Osteoblast (primary cell): ENCODE data around the gene SNX4. TPM values are rescaled to one million over a fixed set of nuclear protein-coding genes. Genes with fewer than 3 reads are reported as not detected.

Source experiments
- DNase-seq: peaks from one replicate; pipeline ENCODE4 v3.0.0; 2011; ENCODE audit warnings: low spot score, mixed read lengths; ENCODE audit not compliant: insufficient read length; ENCODE audit errors: missing footprints
- H2AFZ ChIP-seq: 2 replicates; pipeline ENCODE4 v1.6.0; 2011; ENCODE audit warnings: mild to moderate bottlenecking, low read length
- H3K27ac ChIP-seq: 2 replicates; pipeline ENCODE4 v1.5.1; 2011; ENCODE audit warnings: mild to moderate bottlenecking, low read depth, low read length, moderate library complexity
- H3K27me3 ChIP-seq: 2 replicates; pipeline ENCODE4 v1.6.0; 2012; ENCODE audit warnings: mild to moderate bottlenecking, control low read depth, inconsistent platforms, low read length, moderate library complexity; ENCODE audit not compliant: insufficient read depth
- H3K36me3 ChIP-seq: 2 replicates; pipeline ENCODE4 v1.5.1; 2011; ENCODE audit warnings: mild to moderate bottlenecking, low read length, control low read depth, moderate library complexity; ENCODE audit not compliant: insufficient read depth
- H3K4me1 ChIP-seq: 2 replicates; pipeline ENCODE4 v1.5.1; 2011; ENCODE audit warnings: mild to moderate bottlenecking, low read length, control low read depth, moderate library complexity; ENCODE audit not compliant: insufficient read depth
- H3K4me2 ChIP-seq: 2 replicates; pipeline ENCODE4 v1.6.0; 2011; ENCODE audit warnings: mild to moderate bottlenecking, low read length; ENCODE audit not compliant: insufficient read depth
- H3K4me3 ChIP-seq: fragments of 200-600 bp; sonication (generic); 3 replicates; pipeline ENCODE4 v1.5.1; 2012; ENCODE audit warnings: mild to moderate bottlenecking, low read length, inconsistent platforms; ENCODE audit not compliant: insufficient read depth
- H3K79me2 ChIP-seq: 2 replicates; pipeline ENCODE4 v1.6.0; 2012; ENCODE audit warnings: mild to moderate bottlenecking, low read length, control low read depth, inconsistent platforms; ENCODE audit not compliant: insufficient read depth
- H3K9me3 ChIP-seq: 2 replicates; pipeline ENCODE4 v1.5.1; 2011; ENCODE audit warnings: low read depth, low read length, control low read depth
- H4K20me1 ChIP-seq: 2 replicates; pipeline ENCODE4 v1.6.0; 2012; ENCODE audit warnings: mild to moderate bottlenecking, low read length, control low read depth; ENCODE audit not compliant: insufficient read depth
- CTCF ChIP-seq: IDR thresholded peaks from 2 replicates; pipeline ENCODE4 v1.5.1; 2011; ENCODE audit warnings: mild to moderate bottlenecking, low read depth, low read length, moderate library complexity; ENCODE audit errors: extremely low read depth
- total RNA-seq: library from RNA; depleted of rRNA; stranded (reverse); fragments of >200 nt; gene quantifications from 2 replicates; pipeline ENCODE4 v1.2.3, GENCODE V29; 2012

SNX4 gene
- total RNA-seq, 1 donor: 36.2 TPM

DNA sequence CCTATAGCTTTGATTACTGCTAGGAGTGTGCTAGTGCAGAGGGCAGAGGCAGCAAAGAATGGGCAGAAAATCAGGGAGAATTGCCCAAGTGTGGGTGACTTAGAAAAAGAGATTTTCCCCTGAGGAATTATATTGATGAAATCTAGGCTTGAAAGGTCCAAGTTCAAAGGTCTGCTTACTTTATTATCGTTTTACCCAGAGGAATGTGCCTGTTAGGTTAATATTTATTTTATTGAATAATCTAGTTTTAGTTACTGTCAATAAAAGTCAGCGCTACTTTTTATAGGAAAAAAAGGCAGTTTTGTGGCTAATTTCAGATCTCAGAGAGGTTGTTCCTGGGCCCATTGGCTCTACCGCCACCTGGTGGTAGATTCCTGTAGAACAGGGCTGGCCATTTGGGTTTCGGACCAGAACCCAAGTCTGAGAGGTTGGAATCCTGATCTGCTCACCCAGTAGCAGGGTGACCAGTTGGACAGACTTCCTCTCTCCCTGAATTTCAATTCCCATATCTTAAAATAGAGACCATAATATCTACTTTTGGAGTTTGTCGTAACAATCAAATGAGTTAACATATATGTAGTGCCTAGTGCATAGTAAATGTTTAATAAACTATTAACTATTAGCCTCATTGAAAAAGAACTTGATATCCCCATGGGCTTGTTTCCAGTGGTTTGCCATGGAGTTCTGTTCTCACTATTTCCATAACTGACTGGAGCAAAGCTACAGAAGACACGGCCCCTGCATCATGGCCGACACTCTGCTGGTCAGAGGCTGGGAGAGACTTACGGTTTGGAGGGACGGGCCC is 82.2 kb downstream of the SNX4 start:
- Histone ChIP-seq H3K36me3 (peaks cover 5% of the 10 kb centered on the region), H3K79me2 (no peaks in the 10 kb centered on the region), H4K20me1 (no peaks in the 10 kb centered on the region), H3K4me2 (peak overlapping the region; percentile 5), H3K27ac (no peak overlapping the region), H3K4me3 (no peak overlapping the region), H3K9me3 (no peaks in the 10 kb centered on the region), H3K4me1 (peaks cover 6% of the 10 kb centered on the region), H2AFZ (peak overlapping the region; percentile 2), H3K27me3 (no peaks in the 10 kb centered on the region)
- no peak for DNase-seq
- peak; percentile 98 for TF ChIP-seq CTCF

GRCh38 chr3:125436921-125437320 is 83.1 kb downstream of the SNX4 start:
- H4K20me1 ChIP-seq: no peaks in the 10 kb centered on the region

GRCh38 chr3:125435231-125435630 is 84.8 kb downstream of the SNX4 start:
- Histone ChIP-seq H3K4me2 (no peak overlapping the region), H3K27ac (no peak overlapping the region), H4K20me1 (no peaks in the 10 kb centered on the region), H3K79me2 (no peaks in the 10 kb centered on the region), H3K4me3 (no peak overlapping the region), H3K27me3 (no peaks in the 10 kb centered on the region), H2AFZ (peak overlapping the region; percentile 61), H3K36me3 (no peaks in the 10 kb centered on the region), H3K4me1 (peaks cover 19% of the 10 kb centered on the region), H3K9me3 (no peaks in the 10 kb centered on the region)
- TF ChIP-seq CTCF: no peak
- no peak for DNase-seq

More at GRCh38 chr3:125436921-125437320, 83.1 kb downstream of the SNX4 start:
- Histone ChIP-seq H3K4me3 (no peak overlapping the region), H3K27me3 (no peaks in the 10 kb centered on the region), H3K9me3 (no peaks in the 10 kb centered on the region), H3K4me2 (no peak overlapping the region), H3K36me3 (no peaks in the 10 kb centered on the region), H3K27ac (no peak overlapping the region), H2AFZ (no peak overlapping the region), H3K79me2 (no peaks in the 10 kb centered on the region), H3K4me1 (peaks cover 13% of the 10 kb centered on the region)
- no peak for DNase-seq
- TF ChIP-seq CTCF: no peak

DNA sequence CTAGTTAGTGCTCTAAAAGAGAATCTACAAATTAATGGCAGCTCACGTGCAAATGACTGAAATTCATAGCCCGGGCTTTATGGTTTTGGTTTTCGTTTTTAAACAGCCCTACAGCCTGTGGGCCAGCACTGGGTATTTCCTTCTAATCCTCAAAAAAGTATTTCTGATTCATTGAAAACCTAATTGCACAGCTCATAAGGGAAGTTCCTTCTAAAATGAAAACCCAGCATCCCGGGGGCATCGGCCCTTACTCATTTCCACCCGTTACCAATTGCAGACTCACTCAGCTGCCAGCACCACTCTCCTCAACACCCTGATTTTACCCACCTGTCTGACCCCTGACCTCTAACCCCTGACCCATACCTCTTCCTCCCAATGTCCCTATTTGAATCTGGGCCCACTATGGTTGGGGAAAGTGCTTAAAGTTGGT is 85.4 kb downstream of the SNX4 start:
- no peak for DNase-seq
- H3K4me1 ChIP-seq: peaks cover 19% of the 10 kb centered on the region
- H3K27ac ChIP-seq: no peak overlapping the region
- H2AFZ ChIP-seq: no peak overlapping the region
- no peak for TF ChIP-seq CTCF
- H4K20me1 ChIP-seq: no peaks in the 10 kb centered on the region
- no peaks in the 10 kb centered on the region for H3K9me3 ChIP-seq
- H3K36me3 ChIP-seq: no peaks in the 10 kb centered on the region
- H3K4me3 ChIP-seq: no peak overlapping the region
- no peak overlapping the region for H3K4me2 ChIP-seq
- H3K27me3 ChIP-seq: no peaks in the 10 kb centered on the region
- no peaks in the 10 kb centered on the region for H3K79me2 ChIP-seq
